ENCODE data around the gene MACF1.
"Not testable (repeated sequence)": the region's sequence is repeated elsewhere in the genome, so short reads cannot be mapped to it uniquely, and the experiment has no call there.

Gene MACF1

GRCh38 chr1:39473324-39473723, 268.8 kb downstream of the MACF1 start:
- DNase-seq = no peak

DNA sequence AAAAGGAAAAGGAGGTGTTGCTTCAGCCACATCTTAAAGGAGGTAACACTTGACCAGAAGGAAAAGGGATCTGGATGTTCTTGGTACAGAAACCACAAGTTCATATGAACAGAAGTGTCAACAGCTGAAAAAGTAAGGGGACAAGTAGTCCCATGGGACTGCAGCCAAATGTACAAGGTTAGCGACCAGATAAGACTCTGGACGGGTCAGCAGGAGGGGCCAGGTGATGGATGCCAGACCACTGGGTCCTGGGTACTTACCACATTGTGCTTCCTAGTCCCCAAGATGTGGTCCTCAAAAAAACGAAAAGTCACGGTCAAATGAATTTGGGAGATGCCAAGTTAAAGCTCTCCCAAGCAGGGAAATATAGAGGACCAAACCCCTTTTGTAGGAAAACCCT, 270.3 kb downstream of the MACF1 start:
- no peak for DNase-seq

- not testable (repeated sequence) for DNase-seq
Measured at GRCh38 chr1:39475551-39475950, 271.1 kb downstream of the MACF1 start.

GRCh38 chr1:39478126-39478915, 273.8 kb downstream of the MACF1 start:
- no peak for DNase-seq

GRCh38 chr1:39481289-39481688, 276.8 kb downstream of the MACF1 start:
- DNase-seq = no peak

DNA sequence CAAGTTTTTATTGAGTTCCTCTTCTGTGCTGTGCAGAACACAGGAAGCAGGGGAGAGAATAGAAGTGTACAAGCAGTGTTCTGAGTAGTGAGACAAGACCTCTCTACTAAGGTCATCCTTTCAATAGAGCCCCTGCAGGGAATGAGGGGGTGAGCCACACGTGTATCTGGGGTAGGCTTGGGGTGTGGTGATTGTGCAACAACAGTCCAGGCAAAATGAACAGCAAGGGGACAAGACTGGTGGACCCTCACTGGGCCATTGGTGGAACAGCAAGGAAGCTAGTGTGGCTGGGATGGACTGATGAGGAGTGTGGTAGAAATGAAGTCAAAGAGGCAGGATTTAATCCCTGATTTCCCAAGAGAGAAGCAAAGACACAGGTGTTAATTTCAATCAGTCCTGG, 278.8 kb downstream of the MACF1 start:
- no peak for DNase-seq

GRCh38 chr1:39484564-39484963, 280.1 kb downstream of the MACF1 start:
- no peak for DNase-seq

DNA sequence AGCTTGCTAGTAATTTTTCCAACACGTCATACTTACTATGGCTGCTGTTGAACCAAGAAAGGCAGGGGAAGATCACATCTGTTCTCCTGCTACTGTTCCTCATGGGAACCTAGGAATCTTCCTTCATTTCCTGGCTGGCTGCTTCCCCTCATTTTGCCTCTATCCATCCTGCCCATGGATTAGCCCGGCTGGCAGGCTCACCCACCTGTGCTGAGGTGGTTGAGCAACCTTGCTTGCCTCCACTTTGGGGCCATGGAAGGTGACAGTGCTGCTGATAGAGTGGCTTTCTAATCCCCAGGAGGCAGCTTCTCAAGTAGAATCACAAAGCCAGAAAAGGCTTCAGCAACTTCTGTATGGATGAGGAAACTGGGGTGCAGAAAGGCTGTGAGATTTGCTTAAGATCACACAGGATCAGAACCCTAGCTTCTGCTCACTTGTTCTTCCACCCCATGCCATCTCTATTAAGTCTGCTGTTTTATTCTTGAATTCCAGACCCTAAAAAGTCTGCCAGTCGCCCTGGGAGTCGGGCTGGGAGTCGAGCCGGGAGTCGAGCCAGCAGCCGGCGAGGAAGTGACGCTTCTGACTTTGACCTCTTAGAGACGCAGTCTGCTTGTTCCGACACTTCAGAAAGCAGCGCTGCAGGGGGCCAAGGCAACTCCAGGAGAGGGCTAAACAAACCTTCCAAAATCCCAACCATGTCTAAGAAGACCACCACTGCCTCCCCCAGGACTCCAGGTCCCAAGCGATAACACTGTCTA, 280.7 kb downstream of the MACF1 start:
- no peak for DNase-seq

DNA sequence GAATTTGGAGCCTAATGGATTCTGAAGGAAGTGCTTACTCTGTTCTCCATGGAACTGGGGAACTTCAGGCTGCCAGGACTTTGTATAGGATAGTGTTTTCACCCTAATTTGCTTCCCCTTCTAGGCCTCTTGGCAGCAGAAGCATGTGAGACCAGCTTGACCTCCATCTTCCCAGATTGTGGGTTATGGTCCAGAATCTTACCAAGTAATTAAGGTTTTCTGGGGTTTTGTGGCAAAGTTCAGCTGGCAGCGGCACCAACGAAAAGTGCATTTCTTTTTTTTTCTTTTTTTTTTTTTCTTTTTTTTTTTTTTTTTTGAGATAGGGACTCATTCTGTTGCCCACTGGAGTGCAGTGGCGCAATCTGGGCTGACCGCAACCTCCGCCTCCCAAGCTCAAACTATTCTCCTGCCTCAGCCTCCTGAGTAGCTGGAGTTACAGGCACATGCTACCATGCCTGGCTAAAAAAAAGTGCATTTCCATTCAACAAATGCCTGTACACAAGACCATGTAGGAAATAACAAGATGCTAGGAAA, 283.6 kb downstream of the MACF1 start:
- no peak for DNase-seq

GRCh38 chr1:39488793-39489566, 284.5 kb downstream of the MACF1 start:
- DNase-seq = no peak

DNA sequence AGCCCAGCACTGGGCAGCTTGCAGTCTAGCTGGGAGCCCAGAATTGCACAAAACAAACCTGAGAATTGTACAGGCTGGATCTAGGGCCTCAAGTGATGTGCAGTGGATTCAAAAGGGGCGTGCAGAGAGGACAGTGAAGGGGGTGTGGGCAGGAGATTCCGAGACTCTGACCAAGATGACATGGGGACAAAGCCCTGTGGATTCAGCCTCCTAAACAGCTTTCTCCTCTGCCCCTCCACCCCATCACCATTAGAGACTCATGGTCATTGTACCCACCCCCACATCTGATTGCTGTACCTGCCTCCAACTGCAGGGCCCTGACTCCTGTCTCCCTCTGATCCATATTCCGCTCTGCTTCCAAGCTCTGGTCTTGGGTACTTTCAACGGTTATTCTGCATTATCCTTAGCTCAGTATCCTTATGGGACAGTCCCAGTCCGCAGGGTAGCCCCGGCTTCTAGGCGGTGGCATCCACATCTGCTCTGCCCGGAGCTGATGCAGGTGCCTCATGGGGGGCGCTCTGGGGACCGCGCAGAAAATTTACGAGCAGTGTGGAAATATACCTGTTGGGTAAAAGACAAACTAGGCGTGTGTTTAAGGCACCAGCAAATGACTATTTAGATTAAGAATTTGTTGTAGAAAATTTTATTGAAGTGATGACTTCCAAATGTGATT, 285.2 kb downstream of the MACF1 start:
- no peak for DNase-seq

DNA sequence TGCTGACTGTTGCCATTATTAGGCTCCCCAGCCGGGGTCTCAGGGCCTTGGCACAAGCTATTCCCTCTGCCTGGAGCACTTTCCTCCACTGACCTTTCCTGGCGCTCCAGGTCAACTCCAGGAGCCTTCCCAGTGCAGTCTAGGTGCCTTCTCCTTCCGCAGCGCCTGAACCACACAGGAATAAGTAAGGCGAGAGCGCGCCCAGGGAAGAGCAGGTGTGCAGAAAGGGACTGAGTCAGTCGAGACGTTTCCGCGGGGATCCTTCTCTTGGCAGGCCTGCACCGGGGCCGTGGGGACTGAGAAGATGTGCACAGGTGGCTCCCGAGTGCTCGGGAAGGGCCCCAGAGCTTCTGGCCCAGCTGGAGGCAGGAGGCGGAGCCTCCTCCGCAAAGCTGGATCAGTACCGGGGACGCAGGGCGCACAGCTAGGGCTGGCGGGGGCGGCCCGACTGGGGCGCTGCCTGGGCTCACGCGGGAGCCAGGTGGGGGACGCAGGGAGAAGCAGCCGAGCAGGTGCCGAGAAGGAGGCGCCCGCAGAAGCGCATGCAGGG, 286.2 kb downstream of the MACF1 start:
- no peak for DNase-seq

DNA sequence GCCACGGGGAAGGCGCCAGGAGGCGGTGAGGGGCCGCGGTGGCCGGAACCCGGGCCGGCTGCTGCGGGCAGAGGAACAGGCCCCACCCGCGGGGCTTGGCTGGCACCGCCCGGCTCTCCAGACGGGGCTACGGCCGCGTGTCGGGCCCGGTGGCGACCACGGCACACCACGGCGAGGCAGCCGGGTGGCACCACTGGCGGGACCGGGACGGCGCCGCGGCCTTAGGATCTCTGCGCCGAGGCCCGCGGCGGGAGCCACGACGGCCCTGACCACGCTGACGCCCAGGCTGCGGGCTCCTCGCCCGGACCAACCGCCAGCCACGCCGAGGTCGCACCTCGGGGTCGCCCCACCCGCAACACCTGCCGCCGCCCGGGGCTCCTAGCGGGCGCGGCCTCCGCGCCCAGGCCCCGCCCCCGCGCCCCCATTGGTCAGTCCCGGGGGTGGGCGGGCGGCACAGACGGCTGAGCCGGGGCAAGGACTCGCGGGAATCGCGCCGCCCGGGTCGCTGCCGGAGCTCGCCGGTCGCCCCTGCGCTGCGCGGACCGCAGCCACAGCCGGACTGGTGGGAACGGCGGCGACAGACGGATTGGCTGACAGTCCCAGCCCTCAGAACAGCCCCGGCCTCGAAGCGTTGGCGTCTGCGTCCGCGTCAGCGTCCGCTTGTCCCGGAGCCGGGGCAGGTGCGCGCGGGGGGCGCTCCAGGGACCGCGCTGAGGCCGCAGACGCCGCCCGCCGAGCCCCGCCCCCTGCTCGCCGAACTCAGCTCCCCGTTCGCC, 286.8 kb downstream of the MACF1 start, which contains the start of gene BMP8A:
Gene BMP8A, plus strand, starts transcription at position 491 of the 776 bp plus-strand sequence. CDS start 356 bp downstream, outside the sequence.
- DNase-seq = peak; percentile 55

DNA sequence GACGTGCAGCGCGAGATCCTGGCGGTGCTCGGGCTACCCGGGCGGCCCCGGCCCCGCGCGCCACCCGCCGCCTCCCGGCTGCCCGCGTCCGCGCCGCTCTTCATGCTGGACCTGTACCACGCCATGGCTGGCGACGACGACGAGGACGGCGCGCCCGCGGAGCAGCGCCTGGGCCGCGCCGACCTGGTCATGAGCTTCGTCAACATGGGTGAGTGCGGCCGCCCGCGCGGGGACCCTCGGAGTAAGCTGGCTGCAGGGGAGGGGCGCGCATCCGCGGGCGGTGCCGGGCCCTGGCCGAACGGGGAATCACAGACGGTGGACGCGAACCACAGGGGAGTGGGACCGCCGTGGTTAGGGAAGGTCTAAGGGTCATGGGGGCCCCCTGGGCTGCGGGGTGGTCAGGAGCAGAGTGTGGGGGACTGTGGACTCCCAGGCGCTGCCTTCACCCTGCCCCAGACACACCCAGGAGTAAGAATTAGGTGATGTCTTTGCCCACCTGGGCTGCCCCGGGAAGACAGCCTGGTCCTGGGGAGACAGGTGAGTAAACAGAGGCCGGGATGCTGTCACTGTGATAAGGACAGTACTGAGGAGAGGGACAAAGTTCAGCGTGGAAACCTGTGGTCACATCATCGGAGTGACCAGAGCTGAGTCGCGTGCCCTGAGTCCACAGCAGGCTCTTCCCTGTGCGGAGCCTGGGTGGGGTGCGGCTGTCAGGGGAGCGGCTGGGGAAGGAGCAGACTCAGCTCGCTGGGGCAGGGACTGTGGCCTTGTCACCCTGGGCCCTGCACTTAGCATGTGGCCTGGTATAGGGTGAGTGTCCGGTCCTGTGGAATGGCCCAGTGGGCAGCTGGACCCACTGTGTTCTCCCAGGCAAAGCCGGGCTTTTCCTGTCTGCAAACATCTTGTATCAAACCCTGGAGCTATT, 287.9 kb downstream of the MACF1 start:
- DNase-seq = not testable (repeated sequence)

- DNase-seq = not testable (repeated sequence)
Measured at GRCh38 chr1:39493043-39493810, 288.7 kb downstream of the MACF1 start.

DNA sequence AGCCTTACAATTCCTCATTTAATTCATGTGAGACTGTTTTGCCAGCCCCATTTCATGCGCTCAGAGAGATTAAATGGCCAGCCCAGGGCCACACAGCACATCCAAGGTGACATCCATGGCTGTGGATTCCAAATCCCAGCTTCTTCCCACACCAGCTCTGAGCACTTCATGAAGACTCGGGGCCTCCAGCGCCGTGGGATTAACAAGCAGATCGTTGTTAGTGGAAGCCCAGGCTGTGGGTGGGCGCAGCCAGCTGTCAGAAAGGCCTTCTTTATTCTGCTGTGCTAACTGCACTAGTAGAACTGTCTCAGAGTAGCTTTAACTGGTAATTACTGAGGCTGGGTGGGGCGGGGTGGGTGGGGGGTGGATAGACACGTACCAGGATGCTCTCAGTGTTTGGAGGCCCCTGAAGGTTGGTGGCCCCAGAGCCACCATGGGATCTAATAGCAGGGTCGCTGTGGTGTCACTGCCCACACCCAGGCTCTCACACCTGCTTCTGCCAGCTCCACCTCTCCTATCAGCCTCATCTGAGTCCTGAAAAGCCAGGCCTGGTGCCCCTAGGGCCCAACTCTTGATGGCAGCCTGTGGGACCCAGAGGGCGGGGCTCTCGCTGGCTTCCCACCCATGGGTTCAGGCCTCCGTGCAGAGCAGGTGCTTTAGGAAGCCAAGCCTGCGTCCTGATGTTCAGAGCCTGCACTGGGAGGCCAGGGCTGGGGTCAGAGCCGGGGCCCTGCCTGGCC, 290.3 kb downstream of the MACF1 start:
- DNase-seq = no peak

- DNase-seq = not testable (repeated sequence)
Measured at GRCh38 chr1:39496520-39496919, 292.0 kb downstream of the MACF1 start.

DNA sequence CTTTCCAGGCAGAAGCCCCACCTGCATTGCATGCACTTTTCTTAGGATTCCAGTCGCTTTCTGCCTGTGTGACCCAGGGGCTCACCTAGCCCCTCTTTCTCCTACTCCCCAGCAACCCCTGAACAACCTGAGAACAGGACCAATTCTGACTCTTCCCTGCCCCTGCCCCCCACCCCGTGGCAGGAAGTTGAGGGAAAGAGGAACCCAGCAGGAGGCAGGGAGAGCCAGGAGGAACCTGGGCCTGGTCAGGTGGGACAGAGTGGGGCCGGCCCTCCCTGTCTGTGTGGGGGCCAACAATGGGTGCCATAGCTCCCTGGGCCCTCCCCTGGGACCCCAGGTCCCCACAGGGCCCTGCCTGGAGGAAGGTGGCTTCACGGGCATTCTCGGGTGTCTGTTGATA, 293.1 kb downstream of the MACF1 start:
- no peak for DNase-seq
